Activated CD8-positive, alpha-beta memory T cell treated with anti-CD3 and anti-CD28 coated beads, Interleukin-2, amount 50 U/mL, for 1 hour (primary cell): Measurements from ENCODE around the gene MMP21.

Experiments used
- DNase-seq: peaks from one replicate; pipeline ENCODE4 v3.0.0-alpha.2; 2020; ENCODE audit errors: extremely low read depth

Gene MMP21

GRCh38 chr10:125765835-125766234 is 9.8 kb downstream of the MMP21 start:
- DNase-seq: no peak

GRCh38 chr10:125762692-125763648 is 12.7 kb downstream of the MMP21 start:
- no peak for DNase-seq

- DNase-seq: no peak
Measured at GRCh38 chr10:125761961-125762360, 13.7 kb downstream of the MMP21 start.

- DNase-seq: no peak
Measured at GRCh38 chr10:125757742-125758141, 17.9 kb downstream of the MMP21 start.

- no peak for DNase-seq
Measured at GRCh38 chr10:125756853-125757487, 18.7 kb downstream of the MMP21 start.

GRCh38 chr10:125756196-125756595 is 19.4 kb downstream of the MMP21 start:
- DNase-seq: no peak

GRCh38 chr10:125747417-125747816 is 28.2 kb downstream of the MMP21 start:
- DNase-seq: no peak

- DNase-seq: no peak
Measured at GRCh38 chr10:125744909-125745308, 30.7 kb downstream of the MMP21 start.

GRCh38 chr10:125742465-125742864 is 33.2 kb downstream of the MMP21 start:
- DNase-seq: no peak

- DNase-seq: no peak
Measured at GRCh38 chr10:125739994-125740679, 35.5 kb downstream of the MMP21 start.

- no peak for DNase-seq
Measured at GRCh38 chr10:125738206-125738605, 37.4 kb downstream of the MMP21 start.

GRCh38 chr10:125734823-125735222 is 40.8 kb downstream of the MMP21 start:
- DNase-seq: no peak

GRCh38 chr10:125734148-125734547 is 41.5 kb downstream of the MMP21 start:
- no peak for DNase-seq

- DNase-seq: no peak
Measured at GRCh38 chr10:125727436-125727835, 48.2 kb downstream of the MMP21 start.

- DNase-seq: no peak
Measured at GRCh38 chr10:125726914-125727313, 48.7 kb downstream of the MMP21 start.

- DNase-seq: no peak
Measured at GRCh38 chr10:125722811-125723210, 52.8 kb downstream of the MMP21 start.

- no peak for DNase-seq
Measured at GRCh38 chr10:125721035-125721434, 54.6 kb downstream of the MMP21 start.

- DNase-seq: no peak
Measured at GRCh38 chr10:125720002-125720382, 55.6 kb downstream of the MMP21 start.

- peak; percentile 99 for DNase-seq
Measured at GRCh38 chr10:125719173-125720001, 56.2 kb downstream of the MMP21 start, which contains the start of gene EDRF1. TSS of gene EDRF1 (plus strand) at chr10:125719709. CDS start at chr10:125719808, 99 bp downstream.
